GM12892 (cell line): Measurements from ENCODE around the gene RTN4R.

Experiments
- POLR2A ChIP-seq: IDR thresholded peaks from 2 replicates; pipeline ENCODE4 v1.6.1; 2011; ENCODE audit warnings: low read depth, low read length, control low read depth
- POLR2AphosphoS5 ChIP-seq: IDR thresholded peaks from 2 replicates; pipeline ENCODE4 v1.6.1; 2011; ENCODE audit warnings: low read depth, low read length, control low read depth
- TAF1 ChIP-seq: IDR thresholded peaks from 2 replicates; pipeline ENCODE4 v1.6.1; 2011; ENCODE audit warnings: low read depth, mild to moderate bottlenecking, control low read depth, low read length, borderline replicate concordance

- TF ChIP-seq POLR2A (no peak), TAF1 (no peak), POLR2AphosphoS5 (no peak)
These were observed 23.2 kb downstream of the RTN4R start for GRCh38 chr22:20244691-20245576.
